Calu3 (cell line): ENCODE data around the gene IFNLR1. TPM values are rescaled to one million over a fixed set of nuclear protein-coding genes. Genes with fewer than 3 reads are reported as not detected.

Experiments
- BruUV-seq: library from RNA; stranded (reverse); fragments of 400-500 nt; replicated peaks from 2 replicates; lab custom pipeline; 2021; lab: Mats Ljungman, UMichigan
- CTCF ChIA-PET: fragments of 300-600 bp; sonication (Branson Sonifier 250); formaldehyde crosslinking; loops from one replicate; lab custom pipeline; 2022; ENCODE audit warnings: antibody characterized with exemption; lab: Charles Lee
- DNase-seq: peaks from one replicate; pipeline ENCODE4 v3.0.0; 2022
- H3K27ac Mint-ChIP-seq: one replicate; pipeline ENCODE4 v1.8.0; 2022; ENCODE audit warnings: mixed read lengths; ENCODE audit not compliant: unreplicated experiment
- H3K27me3 Mint-ChIP-seq: one replicate; pipeline ENCODE4 v1.8.0; 2022; ENCODE audit warnings: mixed read lengths; ENCODE audit not compliant: unreplicated experiment
- H3K36me3 Mint-ChIP-seq: one replicate; pipeline ENCODE4 v1.8.0; 2022; ENCODE audit warnings: mild to moderate bottlenecking, moderate library complexity, mixed read lengths; ENCODE audit not compliant: insufficient read depth, unreplicated experiment
- H3K4me1 Mint-ChIP-seq: one replicate; pipeline ENCODE4 v1.8.0; 2022; ENCODE audit warnings: mild to moderate bottlenecking, low read depth, mixed read lengths; ENCODE audit not compliant: unreplicated experiment
- H3K4me3 Mint-ChIP-seq: one replicate; pipeline ENCODE4 v1.8.0; 2022; ENCODE audit warnings: mild to moderate bottlenecking, low read depth, moderate library complexity, mixed read lengths; ENCODE audit not compliant: unreplicated experiment
- H3K9me3 Mint-ChIP-seq: one replicate; pipeline ENCODE4 v1.8.0; 2022; ENCODE audit warnings: low read depth, mixed read lengths; ENCODE audit not compliant: unreplicated experiment
- intact Hi-C: fragments of 100-400 bp; cut with micrococcal nuclease; formaldehyde crosslinking; loops from one replicate; pipeline ENCODE4 v1.10.0; 2022; ENCODE audit not compliant: unreplicated experiment
- total RNA-seq: library from RNA; stranded (reverse); gene quantifications from 2 replicates; pipeline ENCODE4 v1.2.3, GENCODE V29; 2022
- TF ChIP-seq, protein P1 (sequence below): fragments of 200-600 bp; IDR thresholded peaks from one replicate; pipeline ENCODE4 v1.8.0; 2022; ENCODE audit warnings: antibody characterized with exemption; ENCODE audit not compliant: unreplicated experiment

The IFNLR1 gene
- total RNA-seq, 1 experiment from 2014 or later = 4.5 TPM

DNA sequence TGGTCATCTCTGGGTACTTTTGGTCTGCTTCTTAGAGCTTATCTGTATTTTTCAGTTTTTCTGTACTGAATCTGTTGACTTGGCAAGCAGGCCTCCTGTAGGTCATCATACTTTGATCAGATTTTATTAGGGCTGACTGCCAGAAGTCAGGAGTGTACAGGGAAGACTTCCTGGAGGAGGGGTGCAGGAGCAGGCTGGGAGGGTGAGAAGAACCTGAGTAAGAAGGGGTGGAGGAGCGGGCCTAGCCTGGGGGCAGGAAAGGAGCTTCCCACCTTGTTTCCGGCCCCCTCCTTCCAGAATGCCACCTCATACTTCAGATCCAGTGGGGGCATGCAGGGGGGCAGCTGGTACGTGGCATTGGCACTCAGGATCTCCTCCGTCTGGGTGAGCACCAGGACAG lies 25.8 kb downstream of the IFNLR1 start:
- CTCF ChIA-PET = interaction anchor here (0.9 kb wide), 1 partner anchor 11 kb away, joined by 7 read pairs; no protein-coding TSS in a partner anchor
- no peaks in the 10 kb centered on the region for H3K4me1 Mint-ChIP-seq
- no peak overlapping the region for H3K4me3 Mint-ChIP-seq
- peaks cover 5% of the 10 kb centered on the region for H3K36me3 Mint-ChIP-seq
- no peak overlapping the region for H3K27ac Mint-ChIP-seq
- H3K27me3 Mint-ChIP-seq = no peaks in the 10 kb centered on the region
- TF ChIP-seq, protein P1, sequence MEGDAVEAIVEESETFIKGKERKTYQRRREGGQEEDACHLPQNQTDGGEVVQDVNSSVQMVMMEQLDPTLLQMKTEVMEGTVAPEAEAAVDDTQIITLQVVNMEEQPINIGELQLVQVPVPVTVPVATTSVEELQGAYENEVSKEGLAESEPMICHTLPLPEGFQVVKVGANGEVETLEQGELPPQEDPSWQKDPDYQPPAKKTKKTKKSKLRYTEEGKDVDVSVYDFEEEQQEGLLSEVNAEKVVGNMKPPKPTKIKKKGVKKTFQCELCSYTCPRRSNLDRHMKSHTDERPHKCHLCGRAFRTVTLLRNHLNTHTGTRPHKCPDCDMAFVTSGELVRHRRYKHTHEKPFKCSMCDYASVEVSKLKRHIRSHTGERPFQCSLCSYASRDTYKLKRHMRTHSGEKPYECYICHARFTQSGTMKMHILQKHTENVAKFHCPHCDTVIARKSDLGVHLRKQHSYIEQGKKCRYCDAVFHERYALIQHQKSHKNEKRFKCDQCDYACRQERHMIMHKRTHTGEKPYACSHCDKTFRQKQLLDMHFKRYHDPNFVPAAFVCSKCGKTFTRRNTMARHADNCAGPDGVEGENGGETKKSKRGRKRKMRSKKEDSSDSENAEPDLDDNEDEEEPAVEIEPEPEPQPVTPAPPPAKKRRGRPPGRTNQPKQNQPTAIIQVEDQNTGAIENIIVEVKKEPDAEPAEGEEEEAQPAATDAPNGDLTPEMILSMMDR = no peak
- no peaks in the 10 kb centered on the region for H3K9me3 Mint-ChIP-seq
- no peak for DNase-seq
- BruUV-seq = no TSS peak
- intact Hi-C loops = no loop called here

DNA sequence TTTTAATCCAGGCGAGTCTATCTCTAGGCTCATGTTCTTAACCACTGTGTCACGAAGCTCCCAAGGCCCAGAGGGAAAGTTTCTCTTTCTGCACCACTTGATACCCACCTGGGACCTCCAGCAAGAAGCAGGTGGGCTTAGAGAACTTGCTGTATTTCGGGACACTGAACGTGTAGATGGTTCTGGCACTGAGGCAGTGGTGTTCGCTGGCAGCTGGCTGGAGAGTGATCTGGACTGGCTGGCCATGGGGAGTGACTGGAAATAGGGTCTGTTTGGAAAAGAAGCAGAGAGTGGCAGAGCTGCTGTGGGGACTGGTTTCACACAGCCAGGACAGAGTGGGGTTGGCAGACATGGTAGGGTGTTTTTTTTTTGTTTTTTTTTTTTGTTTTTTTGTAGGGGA lies 27.7 kb downstream of the IFNLR1 start:
- no peaks in the 10 kb centered on the region for H3K27me3 Mint-ChIP-seq
- H3K9me3 Mint-ChIP-seq = no peaks in the 10 kb centered on the region
- H3K4me1 Mint-ChIP-seq = no peaks in the 10 kb centered on the region
- DNase-seq = no peak
- BruUV-seq = no TSS peak
- TF ChIP-seq, protein P1 = no peak
- intact Hi-C loops = no loop called here
- CTCF ChIA-PET = no interaction called here
- H3K27ac Mint-ChIP-seq = no peak overlapping the region
- no peaks in the 10 kb centered on the region for H3K36me3 Mint-ChIP-seq
- no peak overlapping the region for H3K4me3 Mint-ChIP-seq

DNA sequence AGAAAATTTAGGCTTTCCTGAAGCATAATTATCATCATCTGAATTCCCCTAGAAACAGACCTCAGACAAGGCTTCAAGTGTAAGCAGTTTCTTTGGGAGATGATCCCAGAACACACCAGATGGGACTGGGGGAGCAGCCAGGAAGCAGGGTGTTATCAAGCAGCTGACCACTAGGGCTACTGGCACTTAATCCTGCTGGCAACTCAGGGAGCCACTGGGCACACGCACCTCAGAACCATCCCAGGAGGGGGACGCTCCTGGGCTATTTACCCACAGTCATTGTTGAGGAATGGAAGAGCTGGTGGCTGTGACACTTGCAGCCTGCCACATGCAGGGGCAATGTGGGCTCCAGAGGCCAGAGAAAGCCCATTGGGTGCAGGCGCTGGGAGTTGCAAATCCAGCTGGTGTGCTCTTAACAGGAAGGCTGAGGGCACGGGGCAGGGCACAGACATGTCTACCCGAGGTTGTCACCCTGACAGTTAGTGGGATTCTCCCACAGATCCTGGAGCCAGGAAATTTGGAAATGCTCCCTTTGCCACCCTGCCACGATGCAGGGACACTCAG lies 29.1 kb downstream of the IFNLR1 start:
- no peaks in the 10 kb centered on the region for H3K27me3 Mint-ChIP-seq
- no TSS peak for BruUV-seq
- CTCF ChIA-PET = no interaction called here
- intact Hi-C loops = no loop called here
- no peak for DNase-seq
- H3K27ac Mint-ChIP-seq = no peak overlapping the region
- TF ChIP-seq, protein P1 = peak; percentile 16
- no peaks in the 10 kb centered on the region for H3K9me3 Mint-ChIP-seq
- no peaks in the 10 kb centered on the region for H3K36me3 Mint-ChIP-seq
- no peak overlapping the region for H3K4me3 Mint-ChIP-seq
- no peaks in the 10 kb centered on the region for H3K4me1 Mint-ChIP-seq

DNA sequence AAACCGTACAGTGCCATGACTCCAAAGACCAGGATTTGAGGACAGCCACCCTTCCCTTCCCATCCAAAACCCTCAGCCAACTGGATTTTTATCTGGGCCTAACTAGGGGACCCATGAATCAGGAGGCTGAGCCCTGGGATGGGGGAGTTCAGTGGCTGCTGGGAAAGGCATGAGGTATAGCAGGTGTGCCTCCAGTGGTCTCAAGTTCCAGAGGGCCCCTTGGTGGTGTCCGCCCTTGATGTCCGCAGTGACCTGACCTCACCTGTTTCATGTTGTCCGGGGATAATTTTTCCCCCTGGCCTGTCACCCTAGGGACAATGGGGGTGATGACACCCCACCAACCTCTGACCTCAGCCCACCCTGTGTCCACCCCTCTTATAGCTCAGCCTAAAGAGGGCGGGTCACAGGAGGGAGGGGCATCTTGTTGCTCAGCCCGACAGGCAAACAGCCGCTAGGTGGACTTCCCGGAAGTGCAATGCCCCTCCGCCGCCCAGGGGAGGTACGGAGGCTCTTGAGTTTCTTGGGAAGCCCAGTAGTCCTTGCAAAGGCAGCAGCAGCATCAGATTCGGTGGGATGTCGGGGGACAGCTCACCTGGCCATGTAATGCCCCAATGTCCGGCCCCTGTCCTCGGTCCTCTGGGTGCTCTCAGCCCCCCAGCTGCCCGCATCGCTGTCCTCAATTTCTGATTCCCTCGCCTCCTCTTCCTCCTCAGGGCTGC lies 30.4 kb downstream of the IFNLR1 start:
- Mint-ChIP-seq H3K27me3 (no peaks in the 10 kb centered on the region), H3K9me3 (no peaks in the 10 kb centered on the region), H3K27ac (no peak overlapping the region), H3K4me1 (peaks cover 2% of the 10 kb centered on the region), H3K4me3 (no peak overlapping the region), H3K36me3 (no peaks in the 10 kb centered on the region)
- intact Hi-C loops = no loop called here
- DNase-seq = no peak
- CTCF ChIA-PET = no interaction called here
- TF ChIP-seq, protein P1 = no peak
- no TSS peak for BruUV-seq
